Germinal center (tissue), 1 donor: ENCODE results near the gene SFRP2.
A peak's percentile ranks its signal among the peaks of the same experiment; 100 is the strongest.

ENCODE experiments used
- DNase-seq: peaks from one replicate; pipeline ENCODE4 v3.0.0; 2012; ENCODE audit warnings: mixed read lengths, low spot score

Gene SFRP2

DNA sequence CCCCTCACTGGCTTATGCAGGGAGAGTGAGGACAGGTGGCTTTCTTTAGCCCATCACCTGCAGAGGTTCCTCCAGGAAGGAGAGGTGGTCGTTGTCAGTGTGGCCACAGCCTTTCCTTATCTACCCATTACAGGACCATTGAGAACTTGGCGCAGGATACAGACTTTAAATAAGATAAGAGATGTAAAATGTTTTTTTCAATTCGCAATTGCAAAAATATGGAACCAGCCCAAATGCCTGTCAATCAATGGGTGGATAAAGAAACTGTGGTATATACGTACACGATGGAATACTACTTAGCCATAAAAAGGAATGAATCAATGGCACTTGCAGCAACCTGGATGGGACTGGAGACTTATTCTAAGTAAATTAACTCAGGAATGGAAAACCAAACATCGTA lies 22.1 kb downstream of the SFRP2 start:
- no peak for DNase-seq

DNA sequence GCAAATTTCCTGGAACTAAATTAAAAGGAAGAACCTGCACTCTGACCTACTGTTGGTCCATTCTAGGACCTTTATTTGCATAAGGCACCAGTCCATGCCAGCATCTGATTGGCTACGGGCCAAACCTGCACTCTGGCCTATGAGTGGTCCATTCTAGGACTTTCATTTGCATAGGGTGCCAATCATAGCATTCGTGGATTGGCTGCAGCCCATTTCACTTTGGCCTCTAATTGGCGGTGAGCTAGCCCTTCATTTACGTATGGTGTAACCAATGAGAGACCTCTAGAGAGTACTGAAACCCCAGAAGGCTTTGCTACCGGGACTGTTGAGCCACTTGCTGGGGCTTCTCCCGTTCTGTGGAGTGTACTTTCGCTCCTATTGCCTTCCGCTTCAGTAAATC lies 23.0 kb downstream of the SFRP2 start:
- DNase-seq = no peak

DNA sequence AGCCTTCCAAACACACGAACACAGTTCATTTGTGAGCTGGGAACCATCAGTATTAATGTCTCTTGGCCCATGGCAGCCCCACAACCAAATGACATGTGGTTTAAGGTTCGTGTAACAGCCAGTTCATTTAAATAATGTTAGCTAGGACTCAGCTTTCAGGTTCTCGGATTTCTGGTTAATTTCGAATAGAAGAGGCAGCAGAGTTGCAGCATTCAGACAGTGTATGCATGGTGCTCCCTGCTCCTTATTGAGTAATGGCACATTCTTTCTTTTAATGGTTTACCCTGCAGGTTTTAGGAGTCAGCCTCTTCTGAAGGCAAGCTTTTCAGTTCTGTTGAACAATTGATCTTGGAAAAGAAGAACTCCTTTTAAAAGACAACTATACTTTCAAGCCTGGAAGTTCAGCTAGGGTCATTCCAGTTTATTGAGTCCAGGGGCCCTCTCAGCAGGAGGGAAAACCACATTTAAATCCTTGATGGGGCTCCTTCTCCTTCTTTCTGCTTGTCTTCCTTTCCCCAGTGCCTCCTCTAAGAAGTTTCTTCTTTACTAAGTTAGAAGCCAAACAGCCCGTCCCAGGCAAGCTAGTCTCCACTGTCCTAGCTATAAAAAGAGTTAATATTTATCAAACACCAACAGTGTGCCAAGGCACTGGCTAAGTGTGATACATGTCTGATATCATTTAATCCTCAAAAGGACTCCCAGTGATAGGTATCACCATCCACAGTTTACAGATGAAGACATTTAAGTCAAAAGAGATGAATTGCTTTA lies 24.1 kb downstream of the SFRP2 start:
- DNase-seq = no peak

DNA sequence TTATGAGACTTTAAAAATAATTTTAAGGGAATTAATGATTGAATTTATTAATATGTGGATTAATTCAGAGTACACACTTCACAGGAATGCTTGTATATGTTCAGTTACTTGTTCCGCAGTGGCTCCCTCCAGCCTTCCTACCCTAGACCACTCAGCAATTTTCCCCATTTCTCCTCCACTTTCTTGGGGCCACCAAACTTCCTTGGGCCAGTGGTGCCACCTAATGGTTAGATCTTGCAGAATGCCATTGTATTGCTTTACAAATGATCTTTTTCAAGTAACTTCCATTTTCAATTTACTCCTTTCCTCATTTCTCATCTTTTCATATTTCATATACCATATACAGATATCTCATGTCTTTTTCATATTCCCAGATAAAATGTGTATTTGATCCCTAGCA lies 25.5 kb downstream of the SFRP2 start:
- no peak for DNase-seq

DNA sequence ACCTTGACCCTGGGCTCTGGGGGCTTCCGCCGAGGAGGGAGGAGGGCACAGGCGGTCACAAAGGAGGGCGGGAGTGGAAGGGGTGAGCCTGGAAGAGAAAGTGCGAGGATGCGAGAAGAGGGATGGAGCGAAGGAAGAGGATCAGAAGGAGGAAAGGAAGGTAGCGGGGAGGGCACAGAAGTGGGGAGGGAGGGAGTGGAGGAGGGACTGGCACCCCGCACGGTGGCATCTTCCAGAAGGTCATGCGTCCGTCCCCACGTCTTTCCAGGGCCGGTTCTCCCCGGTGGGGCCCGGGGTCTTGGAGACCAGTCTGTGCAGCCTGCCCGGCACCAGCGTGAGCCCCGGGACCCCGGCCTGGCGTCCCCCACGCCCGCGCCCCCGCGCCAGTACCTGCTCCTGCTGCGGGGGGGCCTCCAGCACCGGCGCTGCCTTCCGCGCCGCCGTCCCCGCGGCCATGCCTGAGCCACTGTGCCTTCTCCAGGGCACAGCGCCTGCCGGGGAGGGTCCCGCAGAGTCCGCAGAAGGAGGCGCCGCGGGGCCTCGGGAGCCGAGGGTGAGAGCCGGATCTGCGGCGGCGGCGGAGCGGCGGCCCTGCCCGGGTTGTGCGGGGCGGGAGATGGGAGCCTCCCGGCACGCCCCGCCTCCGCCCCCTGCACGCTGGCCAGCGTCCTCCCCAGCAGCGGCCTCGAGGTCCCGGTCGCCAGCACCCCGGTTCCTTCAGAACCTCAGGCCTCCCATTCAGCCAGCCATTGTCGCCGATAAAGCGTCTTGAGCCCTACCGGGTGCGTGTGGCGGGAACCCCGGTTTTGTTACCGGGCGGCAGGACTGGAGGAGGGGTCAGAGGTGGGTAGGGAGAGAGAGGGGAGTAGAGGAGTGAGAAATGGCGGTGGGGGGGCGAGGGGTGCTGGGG lies 29.2 kb downstream of the SFRP2 start, which contains the start of gene RNF175:
RNF175 (minus strand) TSS at position 618 of the 910 bp plus-strand sequence; CDS start at position 456, 162 bp downstream.
- DNase-seq = no peak

DNA sequence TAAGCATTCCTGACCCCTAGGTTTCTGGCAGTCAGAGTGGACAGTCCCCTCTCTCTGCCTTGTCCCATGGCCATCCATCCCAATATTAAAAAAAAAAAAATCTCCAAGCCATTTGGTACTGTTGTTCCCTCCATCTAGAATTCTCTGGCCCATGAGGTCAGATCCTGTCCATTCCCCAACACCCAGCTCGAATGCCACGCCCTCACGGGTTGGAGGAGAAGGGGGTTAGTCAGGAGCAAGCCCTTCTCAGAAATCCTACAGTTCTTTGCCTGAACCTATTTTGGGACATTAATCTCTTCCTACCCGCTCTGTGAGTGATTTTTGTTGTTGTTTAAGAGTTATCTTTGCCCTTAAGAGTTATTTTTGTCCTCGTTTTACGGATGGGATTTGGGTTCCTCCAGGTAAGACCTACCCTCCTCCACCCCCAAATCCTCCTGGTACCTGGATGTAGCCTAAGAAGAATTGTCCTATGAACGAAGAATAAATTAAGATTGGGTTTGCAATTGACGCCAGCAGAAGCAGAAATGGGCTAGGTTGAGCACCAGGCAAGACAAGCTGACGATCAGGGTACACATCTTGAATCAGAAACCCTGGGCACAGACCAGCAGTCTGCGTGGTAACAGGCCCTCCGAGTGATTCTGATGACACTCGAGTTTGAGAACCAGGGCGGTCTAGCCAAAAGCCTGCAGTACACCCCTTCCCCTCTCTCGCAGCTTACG lies 30.0 kb downstream of the SFRP2 start:
- DNase-seq = no peak

DNA sequence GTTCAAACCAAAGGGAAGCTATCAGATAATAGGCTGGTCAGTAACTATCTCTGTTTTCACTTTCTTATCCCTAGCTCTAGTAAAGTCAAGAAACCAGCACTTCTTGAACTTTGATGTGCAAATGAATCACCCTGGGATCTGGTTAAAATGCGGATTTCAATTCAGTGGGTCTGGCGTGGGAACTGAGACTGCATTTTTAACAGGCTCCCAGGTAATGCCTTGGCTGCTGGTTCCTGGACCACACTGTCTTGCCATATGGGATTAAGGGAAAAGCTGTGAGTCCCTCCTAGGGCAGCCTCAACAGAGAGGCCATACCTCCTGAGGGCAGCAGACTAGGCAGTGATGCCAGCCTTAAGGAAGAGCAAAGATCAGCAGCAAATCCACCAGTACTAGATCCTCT lies 30.7 kb downstream of the SFRP2 start:
- no peak for DNase-seq

DNA sequence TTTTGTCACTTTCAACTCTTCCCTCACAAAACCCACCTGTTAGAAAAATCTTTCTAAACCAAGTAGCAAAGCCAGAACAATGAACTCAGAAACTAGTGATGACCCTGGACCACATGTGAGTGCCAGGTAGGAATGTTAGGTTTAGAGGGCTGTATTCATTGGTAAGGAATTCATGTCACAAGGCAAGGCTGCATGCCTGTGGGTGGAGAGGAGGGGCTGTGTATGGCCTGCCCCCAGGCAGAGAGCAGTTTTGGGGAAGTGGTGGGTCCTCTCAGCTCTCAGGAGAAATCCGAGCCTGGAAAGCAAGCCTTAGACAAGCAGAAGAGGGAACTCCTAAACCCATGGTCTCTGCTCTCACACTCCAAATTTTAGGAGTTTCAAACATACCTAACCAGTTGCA lies 31.5 kb downstream of the SFRP2 start:
- DNase-seq = no peak

DNA sequence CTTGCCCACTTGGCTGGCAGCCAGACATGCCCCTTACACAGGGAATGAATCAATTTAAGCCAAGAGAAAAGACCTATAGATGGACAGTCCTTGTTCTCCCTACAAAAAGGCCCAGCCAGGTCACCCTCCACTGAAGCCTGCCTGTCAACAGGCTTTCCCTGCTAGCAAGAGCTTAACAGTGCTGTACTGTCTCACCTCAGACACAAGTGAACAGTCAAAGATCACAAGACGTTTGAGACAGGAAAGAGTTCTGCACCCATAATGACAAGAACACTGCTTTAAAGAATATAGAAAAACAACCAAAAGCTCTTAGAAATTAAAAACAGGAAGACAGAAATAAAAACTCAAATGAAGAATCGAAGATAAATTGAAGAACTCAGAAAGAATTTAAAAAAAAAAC lies 33.7 kb downstream of the SFRP2 start:
- DNase-seq = no peak

DNA sequence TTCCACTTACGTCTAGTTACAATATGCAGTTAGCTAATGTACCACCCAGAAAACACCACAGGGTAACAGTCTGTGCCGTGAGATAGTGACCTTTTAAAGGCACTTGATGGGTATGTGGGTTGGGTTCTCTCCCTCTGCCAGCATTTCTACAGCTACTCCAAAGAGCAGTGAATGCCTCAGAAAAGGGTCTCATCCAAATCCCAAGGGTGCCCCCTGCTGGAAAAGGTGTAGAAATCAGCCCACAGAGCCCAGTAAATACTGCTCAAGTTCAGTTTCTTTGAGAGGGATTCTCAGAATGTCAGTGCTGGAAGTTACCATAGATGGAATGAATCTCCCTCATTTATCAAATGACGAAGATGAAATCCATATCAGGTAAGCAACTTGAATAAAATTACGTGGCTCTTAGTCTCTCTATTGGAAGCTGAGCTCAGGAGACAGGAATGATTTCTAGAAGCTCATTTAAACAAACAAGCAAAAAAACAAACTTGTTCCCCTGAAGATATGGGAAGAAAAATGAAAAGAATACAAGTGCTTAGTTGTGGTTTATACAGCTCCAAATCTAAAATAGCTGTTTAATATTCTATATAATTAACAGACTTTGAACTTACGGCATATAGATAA lies 38.6 kb downstream of the SFRP2 start:
- peak; percentile 66 for DNase-seq

DNA sequence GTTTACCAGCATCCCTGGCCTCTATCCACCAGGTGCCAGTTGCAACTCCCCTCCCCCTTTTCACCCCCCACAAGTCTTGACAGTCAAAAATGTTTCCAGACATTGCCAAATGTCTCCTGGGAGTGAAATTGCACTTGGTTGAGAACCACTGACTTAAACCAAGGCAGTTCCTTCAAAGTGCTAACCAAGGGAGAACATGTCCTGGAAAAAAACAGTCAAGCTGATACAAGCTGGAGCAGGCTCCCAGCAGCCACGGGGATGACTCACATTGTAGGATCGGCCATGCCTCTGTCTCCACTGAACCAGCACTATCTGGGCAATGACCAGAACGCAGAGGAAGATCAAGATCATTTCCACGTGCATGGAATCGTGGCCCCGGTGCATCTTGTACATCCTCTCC lies 40.5 kb downstream of the SFRP2 start:
- DNase-seq = no peak

DNA sequence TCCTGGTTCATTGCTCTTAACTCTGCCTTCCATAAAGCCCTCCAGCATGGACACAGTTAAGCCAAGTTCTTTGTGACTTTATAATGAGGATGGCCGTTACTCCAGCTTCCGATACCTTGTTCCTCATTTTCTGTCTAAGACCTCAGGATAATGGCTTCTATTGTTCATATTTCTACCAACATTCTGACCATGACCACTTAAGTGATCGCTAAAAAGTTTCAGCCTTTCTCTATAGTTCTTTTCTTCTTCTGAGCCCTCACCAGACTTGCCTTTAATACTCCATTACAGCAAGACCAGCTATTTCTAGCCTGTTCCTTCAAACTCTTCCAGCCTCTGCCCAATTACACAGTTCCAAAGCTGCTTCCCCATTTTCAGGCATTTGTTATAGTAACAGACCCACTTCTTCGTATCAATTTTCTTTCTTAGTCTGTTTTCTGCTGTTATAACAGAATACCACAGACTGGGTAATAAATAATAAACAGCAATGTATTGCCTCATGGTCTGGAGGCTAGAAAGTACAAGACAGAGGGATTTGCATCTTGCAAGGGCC lies 41.4 kb downstream of the SFRP2 start:
- DNase-seq = no peak

DNA sequence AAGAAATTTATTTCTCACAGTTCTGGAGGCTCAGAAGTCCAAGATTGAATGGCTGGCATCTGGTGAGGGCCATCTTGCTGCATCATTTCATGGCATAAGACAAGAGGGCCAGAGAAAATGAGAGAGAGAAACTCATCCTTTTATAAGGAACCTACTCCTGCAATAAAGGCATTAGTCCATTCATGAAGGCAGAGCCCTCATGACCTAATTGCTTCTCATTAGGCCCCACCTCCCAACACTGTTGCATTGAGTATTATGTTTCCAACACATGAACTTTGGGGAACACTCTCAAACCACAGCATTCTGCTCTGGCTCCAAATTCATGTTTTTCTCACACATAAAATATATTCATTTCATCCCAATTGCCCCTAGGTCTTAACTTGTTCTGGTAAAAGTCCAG lies 43.2 kb downstream of the SFRP2 start:
- DNase-seq = no peak

DNA sequence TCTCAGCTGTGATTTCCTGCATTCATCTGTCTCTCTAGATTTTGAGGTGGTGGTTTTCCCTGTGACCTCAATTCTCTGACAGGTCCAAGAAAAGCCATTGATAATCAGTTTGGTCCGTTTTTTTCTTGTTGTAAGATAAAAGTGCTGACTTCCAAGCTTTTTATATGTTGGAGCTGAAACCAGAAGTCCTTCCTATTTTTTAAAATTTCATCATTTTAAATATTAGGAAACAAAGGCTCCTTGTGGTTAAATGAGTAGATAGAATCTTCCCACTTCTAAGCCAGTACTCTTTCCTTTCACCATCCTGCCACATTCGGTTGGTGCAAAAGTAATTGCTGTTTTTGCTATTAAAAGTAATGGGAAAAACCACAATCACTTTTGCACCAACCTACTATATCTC lies 47.3 kb downstream of the SFRP2 start:
- DNase-seq = no peak

DNA sequence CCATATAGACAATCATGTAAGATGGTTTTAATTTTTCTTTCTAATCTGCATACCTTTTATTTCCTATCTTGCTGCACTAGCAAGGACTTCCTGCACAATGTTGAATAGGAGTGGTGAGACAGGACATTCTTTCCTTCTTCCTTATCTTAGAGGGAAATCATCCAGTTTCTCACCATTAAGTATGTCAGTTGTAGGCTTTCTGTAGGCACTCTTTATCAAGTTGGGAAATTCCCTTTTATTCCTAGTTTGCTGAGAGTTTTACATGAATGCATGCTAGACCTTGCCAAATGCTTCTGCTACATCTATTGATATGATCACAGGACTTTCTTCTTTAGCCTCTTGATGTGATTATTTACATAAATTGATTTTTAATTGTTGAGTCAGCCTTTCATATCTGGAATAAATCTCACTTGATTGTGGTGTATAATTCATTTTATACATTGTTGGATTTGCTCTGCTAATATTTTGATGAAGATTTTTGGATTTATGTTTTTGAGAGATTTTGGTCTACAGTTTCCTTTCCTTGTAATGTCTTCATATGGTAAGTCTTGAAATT lies 52.9 kb downstream of the SFRP2 start:
- DNase-seq = no peak

DNA sequence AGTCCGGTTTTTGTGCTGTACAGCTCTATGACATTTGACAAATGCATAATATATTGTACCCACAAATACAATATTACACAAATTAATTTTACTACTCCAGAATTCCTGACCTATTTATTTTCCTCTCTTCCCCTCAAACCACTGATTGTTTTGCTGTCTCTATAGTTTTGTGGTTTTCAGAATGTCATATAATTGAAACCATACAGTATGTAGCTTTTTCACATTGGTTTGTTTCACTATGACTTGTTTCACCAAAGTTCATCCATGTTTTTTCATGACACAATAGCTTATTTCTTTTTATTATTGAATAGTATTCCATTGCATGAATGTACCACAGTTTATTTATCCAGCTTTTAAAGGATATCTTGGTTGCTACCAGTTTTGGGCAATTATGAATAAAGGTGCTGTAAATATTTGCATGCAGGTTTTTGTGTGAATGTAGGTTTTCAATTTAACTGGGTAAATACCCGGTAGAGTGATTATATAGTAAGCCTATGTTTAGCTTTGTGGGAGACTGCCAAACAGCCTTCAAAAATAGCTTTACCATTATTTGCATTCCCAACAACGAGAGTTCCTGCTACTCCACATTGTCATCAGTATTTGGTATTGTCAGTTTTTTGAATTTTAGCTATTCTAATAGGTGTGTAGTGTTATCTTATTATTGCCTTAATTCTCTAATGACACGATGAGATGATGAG lies 55.0 kb downstream of the SFRP2 start:
- DNase-seq = no peak

DNA sequence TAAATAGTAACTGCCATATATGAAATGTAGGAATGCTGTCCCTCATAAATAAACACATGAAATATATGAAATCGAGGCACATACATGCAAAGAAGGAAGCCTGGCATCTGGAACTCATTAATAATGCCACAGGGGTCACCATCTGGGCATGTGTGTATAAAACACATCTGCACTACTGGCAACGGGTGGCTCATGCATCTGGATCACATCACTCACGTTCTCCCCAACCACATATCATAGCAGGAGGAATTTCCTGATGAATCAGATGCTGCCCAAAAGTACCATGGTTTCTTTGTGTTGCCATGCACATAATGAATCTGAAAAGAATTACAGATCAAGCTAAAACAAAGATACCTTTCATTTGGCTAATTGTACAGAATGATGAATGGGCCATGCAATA lies 57.6 kb downstream of the SFRP2 start:
- no peak for DNase-seq
